Gastrocnemius medialis (tissue), 4 donors: ENCODE measurements around the gene PLCG1.

ENCODE experiments used
- CTCF ChIP-seq, 5 experiments: fragments of 450-650 bp in 3 of 5; fragments of 200-600 bp in 2 of 5; sonication (generic) in 2 of 5; IDR thresholded peaks in 4 of 5; conservative IDR thresholded peaks in 1 of 5; 1 replicate in 4 of 5; 2 replicates in 1 of 5; pipeline ENCODE4 v1.5.1; 2016 to 2019; ENCODE audit warnings: antibody characterized with exemption in 5 of 5, mild to moderate bottlenecking in 3 of 5, moderate library complexity in 3 of 5
- POLR2A ChIP-seq, 2 donors: fragments of 450-650 bp; IDR thresholded peaks; one replicate each; pipeline ENCODE4 v1.6.1; 2017; ENCODE audit warnings: antibody characterized with exemption in 2 of 2, mild to moderate bottlenecking in 2 of 2, moderate library complexity in 2 of 2

DNA sequence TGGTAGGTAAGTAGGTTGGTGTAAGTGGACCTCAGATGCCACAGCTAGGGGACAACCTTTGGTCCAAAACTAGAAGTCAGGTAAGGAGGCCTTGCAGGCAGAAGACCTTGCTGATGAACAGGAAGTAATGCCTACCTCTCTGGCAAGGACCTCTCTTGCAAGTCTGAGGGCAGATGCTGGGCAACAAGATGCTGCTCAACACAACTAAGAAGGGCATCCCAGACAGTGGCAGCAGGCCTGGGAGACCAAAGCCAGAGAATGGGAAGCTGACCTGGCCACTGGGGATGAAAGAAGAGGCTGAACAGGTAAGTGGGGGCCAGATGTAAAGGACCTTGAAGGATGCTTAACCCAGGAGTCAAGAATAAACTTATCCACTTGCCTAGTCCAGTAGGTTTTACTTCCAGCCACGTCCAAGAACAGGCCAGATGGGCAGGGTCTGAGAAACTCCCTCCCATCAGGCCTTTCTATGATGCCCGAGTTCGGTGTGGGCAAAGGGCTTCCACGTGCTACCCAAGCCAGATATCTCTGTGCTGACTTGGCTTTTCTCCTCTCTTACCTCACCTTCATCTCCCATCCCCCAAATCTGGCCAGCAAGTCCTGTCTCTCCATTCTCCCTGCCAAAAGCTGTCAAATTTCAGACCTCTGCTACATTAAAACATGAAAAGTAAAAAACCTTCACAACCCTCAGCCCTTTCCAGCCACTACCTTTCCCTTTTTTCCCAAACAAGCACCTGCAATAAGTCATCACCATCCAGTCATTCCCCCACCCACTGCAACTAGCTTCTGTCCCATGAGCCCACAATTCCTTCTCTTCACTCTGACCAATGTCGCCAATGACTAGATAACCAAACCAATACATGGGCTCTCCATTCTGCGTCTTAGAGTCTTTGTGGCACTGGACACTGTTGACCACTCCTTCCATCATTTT lies 11.5 kb upstream of the PLCG1 start:
- TF ChIP-seq CTCF (IDR thresholded peaks at IDR 0.05 in 4 of 5, conservative IDR thresholded peaks at IDR 0.05 in 1 of 5) (no peak), POLR2A (IDR thresholded peaks at IDR 0.05) (no peak)
